Muscle layer of duodenum (tissue), 2 donors: ENCODE results near the gene KIF23.

Experiments used
- H3K27ac ChIP-seq: one replicate; pipeline ENCODE4 v1.7.0; 2013; ENCODE audit warnings: mild to moderate bottlenecking, low read length
- H3K27me3 ChIP-seq: one replicate; pipeline ENCODE4 v1.7.0; 2013; ENCODE audit warnings: low read depth, mild to moderate bottlenecking, control low read depth, low read length
- H3K36me3 ChIP-seq, 2 donors: one replicate each; pipeline ENCODE4 v1.7.0; 2013; ENCODE audit warnings: low read length in 2 of 2, control low read depth in 1 of 2, mild to moderate bottlenecking in 1 of 2; ENCODE audit not compliant: insufficient read depth in 2 of 2, control insufficient read depth in 1 of 2
- H3K4me1 ChIP-seq, 2 donors: one replicate each; pipeline ENCODE4 v1.7.0; 2013; ENCODE audit warnings: low read length in 2 of 2, mild to moderate bottlenecking in 2 of 2, control low read depth in 1 of 2, moderate library complexity in 1 of 2; ENCODE audit not compliant: insufficient read depth in 2 of 2, control insufficient read depth in 1 of 2
- H3K4me3 ChIP-seq, 2 donors: one replicate each; pipeline ENCODE4 v1.7.0; 2013; ENCODE audit warnings: low read length in 2 of 2, low read depth in 1 of 2, mild to moderate bottlenecking in 1 of 2
- H3K9me3 ChIP-seq, 2 donors: one replicate each; pipeline ENCODE4 v1.7.0; 2013; ENCODE audit warnings: low read length in 2 of 2, control low read depth in 1 of 2, mild to moderate bottlenecking in 1 of 2; ENCODE audit not compliant: control insufficient read depth in 1 of 2
- donor health status: healthy.

KIF23 gene

DNA sequence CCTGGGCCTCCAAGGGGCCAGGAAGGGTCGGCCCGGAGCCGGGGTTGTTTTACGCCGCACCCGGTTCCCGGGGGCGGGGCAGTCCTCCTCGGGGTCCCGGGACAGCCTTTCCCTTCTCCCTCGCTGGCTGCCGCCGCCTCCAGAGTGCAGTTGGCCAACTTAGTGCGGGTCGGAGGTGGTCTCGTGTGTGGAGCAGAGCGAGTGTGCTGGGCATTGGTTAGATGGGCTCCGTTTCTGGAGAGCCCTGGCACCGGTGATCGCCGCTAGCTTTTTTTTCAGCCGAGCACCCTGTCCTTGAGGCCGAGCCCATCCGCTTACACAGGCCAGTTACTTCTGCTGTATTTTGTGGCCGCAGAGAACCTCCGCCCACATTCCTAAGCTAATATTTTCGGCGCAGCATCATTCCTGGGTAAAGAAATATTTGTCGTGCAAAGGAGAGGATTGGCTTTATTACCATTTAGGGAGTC is 585 bp downstream of the KIF23 start:
- Histone ChIP-seq H3K4me3 (peak overlapping the region; percentile 59 to 97), H3K9me3 (no peaks in the 10 kb centered on the region), H3K27me3 (no peaks in the 10 kb centered on the region), H3K4me1 (no peaks in the 10 kb centered on the region), H3K27ac (peak overlapping the region; percentile 8), H3K36me3 (no peaks in the 10 kb centered on the region)

GRCh38 chr15:69415381-69415780 is 1.2 kb downstream of the KIF23 start:
- H3K9me3 ChIP-seq: no peaks in the 10 kb centered on the region
- H3K4me3 ChIP-seq: no peak overlapping the region
- H3K36me3 ChIP-seq: no peaks in the 10 kb centered on the region
- H3K27ac ChIP-seq: no peak overlapping the region
- no peaks in the 10 kb centered on the region for H3K4me1 ChIP-seq
- H3K27me3 ChIP-seq: no peaks in the 10 kb centered on the region

DNA sequence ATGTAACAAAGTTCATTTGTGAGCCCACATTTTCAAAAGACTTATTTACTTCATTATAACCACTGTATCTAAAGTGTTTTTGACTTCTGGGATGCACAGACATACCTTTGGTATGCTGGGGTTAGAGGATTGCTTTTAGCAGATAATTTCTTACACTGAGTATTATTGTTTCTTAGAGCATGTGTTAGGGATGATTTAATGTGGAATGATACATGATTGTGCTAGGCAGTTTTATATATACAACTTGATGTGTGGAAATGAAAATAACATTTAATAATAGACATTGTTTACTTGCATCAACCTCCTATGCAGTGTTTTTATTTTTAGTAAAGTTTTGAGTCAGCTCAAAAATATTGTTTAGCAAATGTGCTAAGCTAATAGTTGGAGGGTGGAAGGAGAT is 3.4 kb downstream of the KIF23 start:
- no peaks in the 10 kb centered on the region for H3K36me3 ChIP-seq
- H3K4me1 ChIP-seq: no peaks in the 10 kb centered on the region
- no peak overlapping the region for H3K4me3 ChIP-seq
- H3K27me3 ChIP-seq: no peaks in the 10 kb centered on the region
- H3K27ac ChIP-seq: no peak overlapping the region
- no peaks in the 10 kb centered on the region for H3K9me3 ChIP-seq

DNA sequence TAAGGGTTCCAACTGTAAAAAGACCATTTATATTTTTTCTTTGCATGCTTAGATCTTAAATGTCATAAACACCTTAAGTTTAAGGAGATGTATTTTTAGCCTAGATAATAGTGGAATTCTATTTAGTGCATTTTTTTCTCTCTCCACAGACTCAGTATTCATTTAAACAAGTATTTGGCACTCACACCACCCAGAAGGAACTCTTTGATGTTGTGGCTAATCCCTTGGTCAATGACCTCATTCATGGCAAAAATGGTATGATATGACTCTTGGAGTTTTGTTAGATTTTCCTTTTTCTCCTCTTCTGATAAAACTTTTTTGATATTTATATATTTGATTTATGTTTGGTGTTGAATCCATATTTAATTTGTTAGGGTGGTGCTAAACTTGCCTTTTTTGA is 7.3 kb downstream of the KIF23 start:
- H3K27ac ChIP-seq: no peak overlapping the region
- no peaks in the 10 kb centered on the region for H3K9me3 ChIP-seq
- H3K27me3 ChIP-seq: no peaks in the 10 kb centered on the region
- H3K4me3 ChIP-seq: no peak overlapping the region
- no peaks in the 10 kb centered on the region for H3K4me1 ChIP-seq
- H3K36me3 ChIP-seq: no peaks in the 10 kb centered on the region

DNA sequence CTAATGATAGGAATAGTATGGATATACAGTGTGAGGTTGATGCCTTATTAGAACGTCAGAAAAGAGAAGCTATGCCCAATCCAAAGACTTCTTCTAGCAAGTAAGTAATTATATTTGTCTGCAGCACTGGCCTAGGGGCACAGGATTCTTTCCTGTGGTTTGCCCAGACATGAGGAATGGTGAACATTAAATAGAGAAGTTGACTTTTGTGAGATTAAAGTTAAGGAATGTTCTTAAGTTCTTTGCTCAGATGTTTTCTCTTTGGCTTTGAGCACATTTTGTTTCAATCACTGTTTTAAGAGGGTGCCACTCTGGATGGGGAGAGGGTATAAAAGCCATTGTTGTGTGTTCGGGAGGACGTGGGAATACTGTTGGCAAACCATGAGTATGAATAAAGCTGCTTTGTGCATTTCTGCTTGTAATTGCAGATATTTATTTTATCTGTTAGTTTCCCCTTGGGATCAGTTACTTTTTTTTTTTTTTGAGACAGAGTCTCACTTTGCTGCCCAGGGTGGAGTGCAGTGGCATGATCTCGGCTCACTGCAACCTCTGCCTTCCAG is 8.3 kb downstream of the KIF23 start:
- Histone ChIP-seq H3K4me1 (no peaks in the 10 kb centered on the region), H3K27ac (no peak overlapping the region), H3K9me3 (no peaks in the 10 kb centered on the region), H3K36me3 (no peaks in the 10 kb centered on the region), H3K27me3 (no peaks in the 10 kb centered on the region), H3K4me3 (no peak overlapping the region)

- no peaks in the 10 kb centered on the region for H3K27me3 ChIP-seq
- H3K27ac ChIP-seq: no peak overlapping the region
- no peaks in the 10 kb centered on the region for H3K4me1 ChIP-seq
- no peak overlapping the region for H3K4me3 ChIP-seq
- H3K9me3 ChIP-seq: no peaks in the 10 kb centered on the region
- H3K36me3 ChIP-seq: no peaks in the 10 kb centered on the region
Measured at GRCh38 chr15:69424001-69424400, 9.9 kb downstream of the KIF23 start.

GRCh38 chr15:69424748-69425413 is 10.7 kb downstream of the KIF23 start:
- Histone ChIP-seq H3K36me3 (no peaks in the 10 kb centered on the region), H3K4me3 (no peak overlapping the region), H3K4me1 (no peaks in the 10 kb centered on the region), H3K27me3 (no peaks in the 10 kb centered on the region), H3K9me3 (no peaks in the 10 kb centered on the region), H3K27ac (no peak overlapping the region)

GRCh38 chr15:69433831-69434230 is 19.7 kb downstream of the KIF23 start:
- Histone ChIP-seq H3K27me3 (no peaks in the 10 kb centered on the region), H3K27ac (no peak overlapping the region), H3K9me3 (no peaks in the 10 kb centered on the region), H3K4me3 (no peak overlapping the region), H3K4me1 (no peaks in the 10 kb centered on the region), H3K36me3 (no peaks in the 10 kb centered on the region)

DNA sequence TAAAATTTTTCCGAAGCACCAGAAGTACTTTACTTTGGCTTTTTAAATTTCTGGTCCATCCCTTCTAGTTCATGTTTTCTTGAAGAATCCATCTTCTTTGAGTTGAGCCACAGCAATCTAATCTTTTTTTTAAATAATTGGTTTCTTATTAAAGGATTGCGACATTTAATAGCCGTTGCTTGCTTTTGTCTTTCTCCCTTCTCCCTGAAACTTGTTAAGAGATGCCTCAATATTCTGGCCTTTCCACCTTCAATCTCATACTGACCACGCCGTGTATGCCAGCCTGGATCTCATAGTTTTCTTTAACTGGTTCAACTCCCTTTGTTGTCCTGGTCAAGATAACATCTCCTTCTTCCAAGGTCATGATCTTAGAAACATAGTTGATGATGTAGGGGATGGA is 20.1 kb downstream of the KIF23 start:
- Histone ChIP-seq H3K4me1 (no peaks in the 10 kb centered on the region), H3K27me3 (no peaks in the 10 kb centered on the region), H3K36me3 (no peaks in the 10 kb centered on the region), H3K9me3 (no peaks in the 10 kb centered on the region), H3K27ac (no peak overlapping the region), H3K4me3 (no peak overlapping the region)

- Histone ChIP-seq H3K27ac (no peak overlapping the region), H3K36me3 (no peaks in the 10 kb centered on the region), H3K4me3 (no peak overlapping the region), H3K27me3 (no peaks in the 10 kb centered on the region), H3K9me3 (no peaks in the 10 kb centered on the region), H3K4me1 (no peaks in the 10 kb centered on the region)
Measured at GRCh38 chr15:69434679-69435078, 20.5 kb downstream of the KIF23 start.

GRCh38 chr15:69435985-69436384 is 21.8 kb downstream of the KIF23 start:
- H3K27ac ChIP-seq: no peak overlapping the region
- H3K36me3 ChIP-seq: no peaks in the 10 kb centered on the region
- H3K27me3 ChIP-seq: no peaks in the 10 kb centered on the region
- H3K9me3 ChIP-seq: no peaks in the 10 kb centered on the region
- no peak overlapping the region for H3K4me3 ChIP-seq
- no peaks in the 10 kb centered on the region for H3K4me1 ChIP-seq

DNA sequence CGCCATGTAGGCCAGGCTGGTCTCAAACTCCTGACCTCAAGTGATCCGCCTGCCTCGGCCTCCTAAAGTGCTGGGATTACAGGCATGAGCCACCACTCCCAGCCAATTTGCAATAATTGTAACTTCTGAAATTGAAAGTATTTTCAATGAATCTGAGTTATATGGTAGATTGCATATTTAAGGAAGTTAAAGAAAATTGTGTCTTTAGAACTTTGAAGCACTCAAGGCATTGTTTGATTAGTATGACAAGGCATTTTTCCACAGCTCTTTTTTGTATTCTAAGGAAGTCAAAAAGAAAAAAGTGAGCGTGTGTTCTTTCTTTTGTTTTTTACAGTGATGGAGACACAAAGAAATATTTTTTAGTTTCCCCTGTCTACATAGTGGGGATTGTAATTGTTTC is 22.8 kb downstream of the KIF23 start:
- no peak overlapping the region for H3K27ac ChIP-seq
- no peaks in the 10 kb centered on the region for H3K4me1 ChIP-seq
- no peaks in the 10 kb centered on the region for H3K9me3 ChIP-seq
- H3K27me3 ChIP-seq: no peaks in the 10 kb centered on the region
- H3K4me3 ChIP-seq: no peak overlapping the region
- H3K36me3 ChIP-seq: no peaks in the 10 kb centered on the region
